GM12872 (cell line): ENCODE results near the gene TM9SF1.
A peak's percentile ranks its signal among the peaks of the same experiment; 100 is the strongest.

Experiments used
- TF ChIP-seq, protein P1 (sequence below): IDR thresholded peaks from 3 replicates; pipeline ENCODE4 v1.5.1; 2011; ENCODE audit warnings: low read depth, mild to moderate bottlenecking, low read length, moderate library complexity; ENCODE audit not compliant: insufficient read depth

TM9SF1 gene

GRCh38 chr14:24162093-24162492 is 33.1 kb downstream of the TM9SF1 start:
- TF ChIP-seq, protein P1, sequence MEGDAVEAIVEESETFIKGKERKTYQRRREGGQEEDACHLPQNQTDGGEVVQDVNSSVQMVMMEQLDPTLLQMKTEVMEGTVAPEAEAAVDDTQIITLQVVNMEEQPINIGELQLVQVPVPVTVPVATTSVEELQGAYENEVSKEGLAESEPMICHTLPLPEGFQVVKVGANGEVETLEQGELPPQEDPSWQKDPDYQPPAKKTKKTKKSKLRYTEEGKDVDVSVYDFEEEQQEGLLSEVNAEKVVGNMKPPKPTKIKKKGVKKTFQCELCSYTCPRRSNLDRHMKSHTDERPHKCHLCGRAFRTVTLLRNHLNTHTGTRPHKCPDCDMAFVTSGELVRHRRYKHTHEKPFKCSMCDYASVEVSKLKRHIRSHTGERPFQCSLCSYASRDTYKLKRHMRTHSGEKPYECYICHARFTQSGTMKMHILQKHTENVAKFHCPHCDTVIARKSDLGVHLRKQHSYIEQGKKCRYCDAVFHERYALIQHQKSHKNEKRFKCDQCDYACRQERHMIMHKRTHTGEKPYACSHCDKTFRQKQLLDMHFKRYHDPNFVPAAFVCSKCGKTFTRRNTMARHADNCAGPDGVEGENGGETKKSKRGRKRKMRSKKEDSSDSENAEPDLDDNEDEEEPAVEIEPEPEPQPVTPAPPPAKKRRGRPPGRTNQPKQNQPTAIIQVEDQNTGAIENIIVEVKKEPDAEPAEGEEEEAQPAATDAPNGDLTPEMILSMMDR, result no peak

- TF ChIP-seq, protein P1, result peak; percentile 90
Observed at GRCh38 chr14:24160850-24161804, 34.1 kb downstream of the TM9SF1 start, which contains the start of gene IRF9. Gene IRF9, plus strand, starts transcription at chr14:24161265. Its CDS starts 880 bp downstream, at chr14:24162145.

- TF ChIP-seq, protein P1, result no peak
Observed at GRCh38 chr14:24160499-24160849, 34.8 kb downstream of the TM9SF1 start.

DNA sequence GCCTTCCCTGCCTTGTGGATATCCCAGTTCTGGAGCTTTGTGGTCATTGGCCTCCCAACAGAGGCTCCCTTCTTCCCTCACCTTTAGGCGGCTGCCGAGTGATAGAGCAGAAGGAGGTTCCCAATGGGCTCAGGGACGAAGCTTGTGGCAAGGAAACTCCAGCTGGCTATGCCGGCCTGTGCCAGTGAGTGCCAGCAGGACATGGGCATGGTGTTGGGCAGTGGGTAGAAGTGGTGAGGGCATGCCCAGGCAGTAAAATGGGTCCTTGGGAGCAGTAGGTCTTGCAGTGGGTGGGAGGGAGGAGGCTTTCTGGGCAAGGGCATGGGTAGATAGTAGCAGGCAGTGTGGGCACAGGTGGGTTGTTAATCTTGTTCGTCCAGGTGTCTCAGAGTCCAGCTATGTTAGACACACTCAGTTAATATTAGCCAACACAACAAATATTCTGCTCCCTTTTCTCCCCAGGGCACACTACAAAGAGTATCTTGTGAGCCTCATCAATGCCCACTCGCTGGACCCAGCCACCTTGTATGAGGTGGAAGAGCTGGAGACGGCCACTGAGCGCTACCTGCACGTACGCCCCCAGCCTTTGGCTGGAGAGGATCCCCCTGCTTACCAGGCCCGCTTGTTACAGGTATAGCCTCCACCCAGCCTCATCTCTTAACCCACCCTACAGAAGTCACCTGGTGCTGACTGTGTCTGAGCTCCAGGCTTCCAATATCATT is 35.3 kb downstream of the TM9SF1 start:
- TF ChIP-seq, protein P1, result no peak

- TF ChIP-seq, protein P1, result no peak
Observed at GRCh38 chr14:24157331-24157730, 37.9 kb downstream of the TM9SF1 start.

GRCh38 chr14:24156840-24157239 is 38.4 kb downstream of the TM9SF1 start:
- TF ChIP-seq, protein P1, result no peak

DNA sequence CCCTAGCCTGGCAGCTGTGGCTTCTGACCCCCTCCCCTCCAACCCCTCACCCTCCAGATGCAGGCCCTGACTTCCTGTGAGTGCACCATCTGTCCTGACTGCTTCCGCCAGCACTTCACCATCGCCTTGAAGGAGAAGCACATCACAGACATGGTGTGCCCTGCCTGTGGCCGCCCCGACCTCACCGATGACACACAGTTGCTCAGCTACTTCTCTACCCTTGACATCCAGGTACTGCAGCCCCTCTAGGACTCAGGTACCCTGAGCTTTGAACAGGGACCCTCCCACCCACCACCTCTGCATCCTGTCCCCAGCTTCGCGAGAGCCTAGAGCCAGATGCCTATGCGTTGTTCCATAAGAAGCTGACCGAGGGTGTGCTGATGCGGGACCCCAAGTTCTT is 40.1 kb downstream of the TM9SF1 start:
- TF ChIP-seq, protein P1, result no peak
